Stimulated activated CD8-positive, alpha-beta memory T cell treated with anti-CD3 and anti-CD28 coated beads, Interleukin-7, amount 100 ng/mL, for 4 hours (primary cell): ENCODE results near the gene DGLUCY.
A peak's percentile ranks its signal among the peaks of the same experiment; 100 is the strongest.
"Not testable (repeated sequence)": the region's sequence is repeated elsewhere in the genome, so short reads cannot be mapped to it uniquely, and the experiment has no call there.

Experiments used
- DNase-seq, 2 donors: peaks; one replicate each; pipeline ENCODE4 v3.0.0-alpha.2; 2020; ENCODE audit warnings: low read depth in 2 of 2

Gene DGLUCY

GRCh38 chr14:91169951-91170350, 56.1 kb downstream of the DGLUCY start:
- DNase-seq, result no peak

GRCh38 chr14:91170504-91171121, 56.7 kb downstream of the DGLUCY start:
- DNase-seq, result no peak

- DNase-seq, result no peak
Observed at GRCh38 chr14:91171291-91171690, 57.4 kb downstream of the DGLUCY start.

GRCh38 chr14:91173221-91173670, 59.4 kb downstream of the DGLUCY start:
- peak; percentile 62 to 69 for DNase-seq

- no peak for DNase-seq
Observed at GRCh38 chr14:91173904-91174303, 60.0 kb downstream of the DGLUCY start.

- no peak for DNase-seq
Observed at GRCh38 chr14:91175291-91176201, 61.7 kb downstream of the DGLUCY start.

- DNase-seq, result peak; percentile 38 to 51
Observed at GRCh38 chr14:91177073-91178034, 63.5 kb downstream of the DGLUCY start.

GRCh38 chr14:91180611-91181010, 66.7 kb downstream of the DGLUCY start:
- no peak for DNase-seq

- DNase-seq, result not testable (repeated sequence)
Observed at GRCh38 chr14:91182753-91183152, 68.9 kb downstream of the DGLUCY start.

GRCh38 chr14:91184559-91184958, 70.7 kb downstream of the DGLUCY start:
- DNase-seq, result no peak

GRCh38 chr14:91185721-91186120, 71.8 kb downstream of the DGLUCY start:
- DNase-seq, result no peak

GRCh38 chr14:91186515-91187066, 72.7 kb downstream of the DGLUCY start:
- no peak for DNase-seq

GRCh38 chr14:91187271-91187670, 73.4 kb downstream of the DGLUCY start:
- no peak for DNase-seq

GRCh38 chr14:91190853-91191252, 77.0 kb downstream of the DGLUCY start:
- DNase-seq, result no peak

GRCh38 chr14:91193069-91193468, 79.2 kb downstream of the DGLUCY start:
- DNase-seq, result no peak

- no peak for DNase-seq
Observed at GRCh38 chr14:91195881-91196280, 82.0 kb downstream of the DGLUCY start.

GRCh38 chr14:91197631-91198030, 83.8 kb downstream of the DGLUCY start:
- DNase-seq, result no peak

- not testable (repeated sequence) for DNase-seq
Observed at GRCh38 chr14:91200802-91201201, 86.9 kb downstream of the DGLUCY start.

GRCh38 chr14:91202234-91202974, 88.5 kb downstream of the DGLUCY start:
- no peak for DNase-seq

- no peak for DNase-seq
Observed at GRCh38 chr14:91204657-91205056, 90.8 kb downstream of the DGLUCY start.

GRCh38 chr14:91205459-91205858, 91.6 kb downstream of the DGLUCY start:
- no peak for DNase-seq
